HepG2 (cell line): ENCODE measurements around the gene UBC. TPM values are rescaled to one million over a fixed set of nuclear protein-coding genes. Genes with fewer than 3 reads are reported as not detected.
A peak's percentile ranks its signal among the peaks of the same experiment; 100 is the strongest.

Source experiments
- POLR2A ChIP-seq, 2 experiments: IDR thresholded peaks; 2 replicates each; pipeline ENCODE4 v1.6.1; 2011; ENCODE audit warnings: low read depth in 2 of 2, low read length in 2 of 2, mild to moderate bottlenecking in 1 of 2, moderate library complexity in 1 of 2; ENCODE audit not compliant: insufficient read depth in 1 of 2
- RCOR2 ChIP-seq: IDR thresholded peaks from 2 replicates; pipeline ENCODE4 v1.6.1; 2016; ENCODE audit warnings: missing biosample characterization, missing genetic modification reagents
- SMYD3 ChIP-seq: sonication (generic); formaldehyde crosslinking; IDR thresholded peaks from 2 replicates; pipeline ENCODE4 v1.8.1; 2023; ENCODE audit warnings: mild to moderate bottlenecking, missing genetic modification reagents
- SP140L ChIP-seq: sonication (generic); formaldehyde crosslinking; IDR thresholded peaks from 2 replicates; pipeline ENCODE4 v1.4.0; 2020; ENCODE audit warnings: missing genetic modification reagents, borderline replicate concordance
- ZC3H4 ChIP-seq: sonication (generic); formaldehyde crosslinking; IDR thresholded peaks from 2 replicates; pipeline ENCODE4 v1.4.0; 2020; ENCODE audit warnings: missing genetic modification reagents, borderline replicate concordance
- ZFP37 ChIP-seq: sonication (generic); formaldehyde crosslinking; IDR thresholded peaks from 2 replicates; pipeline ENCODE4 v1.4.0; 2020; ENCODE audit warnings: missing genetic modification reagents, borderline replicate concordance
- ZNF20 ChIP-seq: sonication (generic); formaldehyde crosslinking; IDR thresholded peaks from 2 replicates; pipeline ENCODE4 v1.4.0; 2020; ENCODE audit warnings: mild to moderate bottlenecking, moderate library complexity, missing genetic modification reagents
- ZNF333 ChIP-seq: sonication (generic); formaldehyde crosslinking; IDR thresholded peaks from 2 replicates; pipeline ENCODE4 v1.4.0; 2020; ENCODE audit warnings: mild to moderate bottlenecking, missing genetic modification reagents, borderline replicate concordance
- ZNF382 ChIP-seq: sonication (generic); formaldehyde crosslinking; IDR thresholded peaks from 2 replicates; pipeline ENCODE4 v1.5.0; 2020; ENCODE audit warnings: missing genetic modification reagents, mild to moderate bottlenecking, borderline replicate concordance
- ZSCAN12 ChIP-seq: sonication (generic); formaldehyde crosslinking; IDR thresholded peaks from 2 replicates; pipeline ENCODE4 v1.9.0; 2021; ENCODE audit warnings: mild to moderate bottlenecking, missing genetic modification reagents
- polyA plus RNA-seq, 8 experiments: library from polyadenylated mRNA; depleted of rRNA in 3 of 8; stranded (reverse) in 7 of 8; unstranded in 1 of 8; fragments of >200 nt; fragmentation: Illumina TruSeq in 4 of 8; extraction: Trizol in 4 of 8; gene quantifications; 2 replicates each; pipeline versions ENCODE4 v1.2.1 to v1.2.3, GENCODE V29; 2011 to 2016; ENCODE audit warnings: low read depth in 4 of 8, missing spikeins in 1 of 8, mixed read lengths in 1 of 8; ENCODE audit not compliant: insufficient read depth in 1 of 8
- total RNA-seq, 5 experiments: library from RNA; depleted of rRNA; stranded (reverse); fragments of >200 nt; fragmentation: Illumina TruSeq; extraction: Trizol; gene quantifications; 2 replicates each; pipeline ENCODE4 v1.2.3, GENCODE V29; 2016; ENCODE audit warnings: low read depth in 1 of 5
- TF ChIP-seq, protein P1 (sequence below): IDR thresholded peaks from 2 replicates; pipeline ENCODE4 v1.6.1; 2016; ENCODE audit warnings: control low read depth
- TF ChIP-seq, protein P2 (sequence below): sonication (generic); formaldehyde crosslinking; IDR thresholded peaks from 2 replicates; pipeline ENCODE4 v1.4.0; 2020; ENCODE audit warnings: mild to moderate bottlenecking, missing genetic modification reagents
- TF ChIP-seq, protein P3 (sequence below): sonication (generic); formaldehyde crosslinking; IDR thresholded peaks from 2 replicates; pipeline ENCODE4 v1.4.0; 2020; ENCODE audit warnings: missing genetic modification reagents
- TF ChIP-seq, protein P4 (sequence below): sonication (generic); formaldehyde crosslinking; IDR thresholded peaks from 2 replicates; pipeline ENCODE4 v1.9.0; 2021; ENCODE audit warnings: mild to moderate bottlenecking, missing genetic modification reagents

UBC gene
- total and polyA plus RNA-seq, 2 of the 13 experiments (the other 11 are each of a cell fraction or from before 2014, with no cell fraction given), result 805 to 1,432 TPM

DNA sequence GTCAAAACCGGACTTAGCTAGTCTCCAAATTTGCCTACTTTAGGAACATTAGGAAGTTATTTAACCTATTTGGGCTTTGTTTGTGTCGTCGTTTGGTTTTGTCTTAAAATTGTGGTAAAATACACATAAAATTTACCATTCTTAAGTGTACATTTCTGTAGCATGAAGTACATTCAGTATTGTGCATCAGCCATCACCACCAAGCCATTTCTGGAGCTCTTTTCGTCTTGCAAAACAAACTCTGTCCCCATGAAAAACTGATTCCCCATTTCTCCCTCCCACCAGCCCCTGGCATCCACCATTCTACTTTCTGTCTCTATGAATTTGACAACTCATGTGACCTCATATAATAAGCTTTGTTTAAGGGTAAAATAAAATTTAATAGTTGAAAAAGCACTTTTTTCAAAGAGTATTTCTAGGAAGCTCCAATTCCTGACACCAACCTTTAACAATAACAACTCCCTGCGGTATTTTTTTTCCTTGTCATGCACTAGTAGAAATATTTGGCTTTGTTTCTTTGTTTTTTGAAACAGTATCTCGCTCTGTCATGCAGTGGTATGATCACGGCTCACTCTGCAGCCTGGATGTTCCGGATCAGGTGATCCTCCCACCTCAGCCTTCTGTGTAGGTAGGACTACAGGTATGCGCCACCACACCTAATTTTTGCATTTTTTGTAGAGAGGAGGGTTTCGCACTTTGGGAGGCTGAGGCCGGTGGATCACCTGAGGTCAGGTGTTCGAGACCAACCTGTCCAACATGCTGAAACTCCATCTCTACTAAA lies 3.6 kb upstream of the UBC start (continued):
- TF ChIP-seq, protein P1, sequence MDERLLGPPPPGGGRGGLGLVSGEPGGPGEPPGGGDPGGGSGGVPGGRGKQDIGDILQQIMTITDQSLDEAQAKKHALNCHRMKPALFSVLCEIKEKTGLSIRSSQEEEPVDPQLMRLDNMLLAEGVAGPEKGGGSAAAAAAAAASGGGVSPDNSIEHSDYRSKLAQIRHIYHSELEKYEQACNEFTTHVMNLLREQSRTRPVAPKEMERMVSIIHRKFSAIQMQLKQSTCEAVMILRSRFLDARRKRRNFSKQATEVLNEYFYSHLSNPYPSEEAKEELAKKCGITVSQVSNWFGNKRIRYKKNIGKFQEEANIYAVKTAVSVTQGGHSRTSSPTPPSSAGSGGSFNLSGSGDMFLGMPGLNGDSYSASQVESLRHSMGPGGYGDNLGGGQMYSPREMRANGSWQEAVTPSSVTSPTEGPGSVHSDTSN (CRISPR knock-in tag), result no peak
- TF ChIP-seq ZSCAN12 (CRISPR knock-in tag) (0 out of 2 replicates have a peak, but pooled peaks have one; percentile 6), ZC3H4 (CRISPR knock-in tag) (0 out of 2 replicates have a peak, but pooled peaks have one; percentile 65), ZFP37 (CRISPR knock-in tag) (peak; percentile 57; the same call in 1 of the 2 replicates), ZNF382 (CRISPR knock-in tag) (no peak), SMYD3 (CRISPR knock-in tag) (0 out of 2 replicates have a peak, but pooled peaks have one; percentile 6), SP140L (CRISPR knock-in tag) (0 out of 2 replicates have a peak, but pooled peaks have one; percentile 46), POLR2A (IDR thresholded peaks at IDR 0.05; ENCODE audit: insufficient read depth in 1 of 2, low read depth in 2 of 2, low read length in 2 of 2) (0 out of 4 replicates have a peak, but pooled peaks of 1 of the 2 experiments have one; percentile 10), ZNF333 (no peak), RCOR2 (CRISPR knock-in tag) (peak; percentile 40; the same call in 1 of the 2 replicates), ZNF20 (0 out of 2 replicates have a peak, but pooled peaks have one; percentile 0)
- TF ChIP-seq, protein P2, sequence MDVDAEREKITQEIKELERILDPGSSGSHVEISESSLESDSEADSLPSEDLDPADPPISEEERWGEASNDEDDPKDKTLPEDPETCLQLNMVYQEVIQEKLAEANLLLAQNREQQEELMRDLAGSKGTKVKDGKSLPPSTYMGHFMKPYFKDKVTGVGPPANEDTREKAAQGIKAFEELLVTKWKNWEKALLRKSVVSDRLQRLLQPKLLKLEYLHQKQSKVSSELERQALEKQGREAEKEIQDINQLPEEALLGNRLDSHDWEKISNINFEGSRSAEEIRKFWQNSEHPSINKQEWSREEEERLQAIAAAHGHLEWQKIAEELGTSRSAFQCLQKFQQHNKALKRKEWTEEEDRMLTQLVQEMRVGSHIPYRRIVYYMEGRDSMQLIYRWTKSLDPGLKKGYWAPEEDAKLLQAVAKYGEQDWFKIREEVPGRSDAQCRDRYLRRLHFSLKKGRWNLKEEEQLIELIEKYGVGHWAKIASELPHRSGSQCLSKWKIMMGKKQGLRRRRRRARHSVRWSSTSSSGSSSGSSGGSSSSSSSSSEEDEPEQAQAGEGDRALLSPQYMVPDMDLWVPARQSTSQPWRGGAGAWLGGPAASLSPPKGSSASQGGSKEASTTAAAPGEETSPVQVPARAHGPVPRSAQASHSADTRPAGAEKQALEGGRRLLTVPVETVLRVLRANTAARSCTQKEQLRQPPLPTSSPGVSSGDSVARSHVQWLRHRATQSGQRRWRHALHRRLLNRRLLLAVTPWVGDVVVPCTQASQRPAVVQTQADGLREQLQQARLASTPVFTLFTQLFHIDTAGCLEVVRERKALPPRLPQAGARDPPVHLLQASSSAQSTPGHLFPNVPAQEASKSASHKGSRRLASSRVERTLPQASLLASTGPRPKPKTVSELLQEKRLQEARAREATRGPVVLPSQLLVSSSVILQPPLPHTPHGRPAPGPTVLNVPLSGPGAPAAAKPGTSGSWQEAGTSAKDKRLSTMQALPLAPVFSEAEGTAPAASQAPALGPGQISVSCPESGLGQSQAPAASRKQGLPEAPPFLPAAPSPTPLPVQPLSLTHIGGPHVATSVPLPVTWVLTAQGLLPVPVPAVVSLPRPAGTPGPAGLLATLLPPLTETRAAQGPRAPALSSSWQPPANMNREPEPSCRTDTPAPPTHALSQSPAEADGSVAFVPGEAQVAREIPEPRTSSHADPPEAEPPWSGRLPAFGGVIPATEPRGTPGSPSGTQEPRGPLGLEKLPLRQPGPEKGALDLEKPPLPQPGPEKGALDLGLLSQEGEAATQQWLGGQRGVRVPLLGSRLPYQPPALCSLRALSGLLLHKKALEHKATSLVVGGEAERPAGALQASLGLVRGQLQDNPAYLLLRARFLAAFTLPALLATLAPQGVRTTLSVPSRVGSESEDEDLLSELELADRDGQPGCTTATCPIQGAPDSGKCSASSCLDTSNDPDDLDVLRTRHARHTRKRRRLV, result no peak
- TF ChIP-seq, protein P3, sequence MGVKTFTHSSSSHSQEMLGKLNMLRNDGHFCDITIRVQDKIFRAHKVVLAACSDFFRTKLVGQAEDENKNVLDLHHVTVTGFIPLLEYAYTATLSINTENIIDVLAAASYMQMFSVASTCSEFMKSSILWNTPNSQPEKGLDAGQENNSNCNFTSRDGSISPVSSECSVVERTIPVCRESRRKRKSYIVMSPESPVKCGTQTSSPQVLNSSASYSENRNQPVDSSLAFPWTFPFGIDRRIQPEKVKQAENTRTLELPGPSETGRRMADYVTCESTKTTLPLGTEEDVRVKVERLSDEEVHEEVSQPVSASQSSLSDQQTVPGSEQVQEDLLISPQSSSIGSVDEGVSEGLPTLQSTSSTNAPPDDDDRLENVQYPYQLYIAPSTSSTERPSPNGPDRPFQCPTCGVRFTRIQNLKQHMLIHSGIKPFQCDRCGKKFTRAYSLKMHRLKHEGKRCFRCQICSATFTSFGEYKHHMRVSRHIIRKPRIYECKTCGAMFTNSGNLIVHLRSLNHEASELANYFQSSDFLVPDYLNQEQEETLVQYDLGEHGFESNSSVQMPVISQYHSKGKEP (CRISPR knock-in tag), result no peak
- TF ChIP-seq, protein P4, sequence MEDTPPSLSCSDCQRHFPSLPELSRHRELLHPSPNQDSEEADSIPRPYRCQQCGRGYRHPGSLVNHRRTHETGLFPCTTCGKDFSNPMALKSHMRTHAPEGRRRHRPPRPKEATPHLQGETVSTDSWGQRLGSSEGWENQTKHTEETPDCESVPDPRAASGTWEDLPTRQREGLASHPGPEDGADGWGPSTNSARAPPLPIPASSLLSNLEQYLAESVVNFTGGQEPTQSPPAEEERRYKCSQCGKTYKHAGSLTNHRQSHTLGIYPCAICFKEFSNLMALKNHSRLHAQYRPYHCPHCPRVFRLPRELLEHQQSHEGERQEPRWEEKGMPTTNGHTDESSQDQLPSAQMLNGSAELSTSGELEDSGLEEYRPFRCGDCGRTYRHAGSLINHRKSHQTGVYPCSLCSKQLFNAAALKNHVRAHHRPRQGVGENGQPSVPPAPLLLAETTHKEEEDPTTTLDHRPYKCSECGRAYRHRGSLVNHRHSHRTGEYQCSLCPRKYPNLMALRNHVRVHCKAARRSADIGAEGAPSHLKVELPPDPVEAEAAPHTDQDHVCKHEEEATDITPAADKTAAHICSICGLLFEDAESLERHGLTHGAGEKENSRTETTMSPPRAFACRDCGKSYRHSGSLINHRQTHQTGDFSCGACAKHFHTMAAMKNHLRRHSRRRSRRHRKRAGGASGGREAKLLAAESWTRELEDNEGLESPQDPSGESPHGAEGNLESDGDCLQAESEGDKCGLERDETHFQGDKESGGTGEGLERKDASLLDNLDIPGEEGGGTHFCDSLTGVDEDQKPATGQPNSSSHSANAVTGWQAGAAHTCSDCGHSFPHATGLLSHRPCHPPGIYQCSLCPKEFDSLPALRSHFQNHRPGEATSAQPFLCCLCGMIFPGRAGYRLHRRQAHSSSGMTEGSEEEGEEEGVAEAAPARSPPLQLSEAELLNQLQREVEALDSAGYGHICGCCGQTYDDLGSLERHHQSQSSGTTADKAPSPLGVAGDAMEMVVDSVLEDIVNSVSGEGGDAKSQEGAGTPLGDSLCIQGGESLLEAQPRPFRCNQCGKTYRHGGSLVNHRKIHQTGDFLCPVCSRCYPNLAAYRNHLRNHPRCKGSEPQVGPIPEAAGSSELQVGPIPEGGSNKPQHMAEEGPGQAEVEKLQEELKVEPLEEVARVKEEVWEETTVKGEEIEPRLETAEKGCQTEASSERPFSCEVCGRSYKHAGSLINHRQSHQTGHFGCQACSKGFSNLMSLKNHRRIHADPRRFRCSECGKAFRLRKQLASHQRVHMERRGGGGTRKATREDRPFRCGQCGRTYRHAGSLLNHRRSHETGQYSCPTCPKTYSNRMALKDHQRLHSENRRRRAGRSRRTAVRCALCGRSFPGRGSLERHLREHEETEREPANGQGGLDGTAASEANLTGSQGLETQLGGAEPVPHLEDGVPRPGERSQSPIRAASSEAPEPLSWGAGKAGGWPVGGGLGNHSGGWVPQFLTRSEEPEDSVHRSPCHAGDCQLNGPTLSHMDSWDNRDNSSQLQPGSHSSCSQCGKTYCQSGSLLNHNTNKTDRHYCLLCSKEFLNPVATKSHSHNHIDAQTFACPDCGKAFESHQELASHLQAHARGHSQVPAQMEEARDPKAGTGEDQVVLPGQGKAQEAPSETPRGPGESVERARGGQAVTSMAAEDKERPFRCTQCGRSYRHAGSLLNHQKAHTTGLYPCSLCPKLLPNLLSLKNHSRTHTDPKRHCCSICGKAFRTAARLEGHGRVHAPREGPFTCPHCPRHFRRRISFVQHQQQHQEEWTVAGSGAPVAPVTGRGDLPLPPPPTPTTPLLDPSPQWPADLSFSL (CRISPR knock-in tag), result no peak
